Measurements from ENCODE around the gene ANXA2. TPM values are rescaled to one million over a fixed set of nuclear protein-coding genes. Genes with fewer than 3 reads are reported as not detected.

The ANXA2 gene
- total and polyA plus RNA-seq, 12 donors: 314 to 1,002 (median 478) TPM

- H3K27ac ChIP-seq: peak overlapping the region in 3 of 5 donors; percentile 54 to 64 (median 60)
- intact Hi-C loops (cut with DNase I): no loop called here
- H3K36me3 ChIP-seq (replicated peaks in 1 of 2): peaks cover 0 to 12% of the 10 kb centered on the region in 2 donors
- TF ChIP-seq CTCF (IDR thresholded peaks at IDR 0.05) (no peak), POLR2A (IDR thresholded peaks at IDR 0.05) (no peak)
- no peaks in the 10 kb centered on the region for H3K9me3 ChIP-seq (replicated peaks in 1 of 3)
- H3K27me3 ChIP-seq: no peaks in the 10 kb centered on the region
- no peak overlapping the region for H3K4me3 ChIP-seq
- peaks cover 0 to 15% of the 10 kb centered on the region in 2 donors for H3K4me1 ChIP-seq (replicated peaks in 1 of 2)
- 29 to 41% (median 38%) methylated on average over 2 of the region's 2 CpGs for WGBS, 4 donors
- DNase-seq: no peak
Measured at GRCh38 chr15:60426870-60427508, 29.2 kb upstream of the ANXA2 start.

GRCh38 chr15:60425461-60425860 is 27.7 kb upstream of the ANXA2 start:
- intact Hi-C loops (cut with DNase I): no loop called here
- WGBS, 4 donors: 81 to 90% (median 88%) methylated on average over 2 of the region's 2 CpGs
- H3K36me3 ChIP-seq (replicated peaks in 1 of 2): peaks cover 0 to 1% of the 10 kb centered on the region in 2 donors

GRCh38 chr15:60424006-60424405 is 26.2 kb upstream of the ANXA2 start:
- Histone ChIP-seq H3K4me3 (no peak overlapping the region), H3K9me3 (replicated peaks in 1 of 3) (no peaks in the 10 kb centered on the region), H3K36me3 (replicated peaks in 1 of 2) (no peaks in the 10 kb centered on the region), H3K27me3 (no peaks in the 10 kb centered on the region), H3K27ac (no peak overlapping the region), H3K4me1 (replicated peaks in 1 of 2) (peaks cover 0 to 15% of the 10 kb centered on the region in 2 donors)
- 86 to 91% (median 88%) methylated on average over 1 of the region's 1 CpG for WGBS, 4 donors
- intact Hi-C loops (cut with DNase I): no loop called here
- TF ChIP-seq CTCF (IDR thresholded peaks at IDR 0.05) (no peak), POLR2A (IDR thresholded peaks at IDR 0.05) (no peak)
- DNase-seq: no peak

More at GRCh38 chr15:60425461-60425860, 27.7 kb upstream of the ANXA2 start:
- no peak for TF ChIP-seq CTCF (IDR thresholded peaks at IDR 0.05)
- TF ChIP-seq POLR2A (IDR thresholded peaks at IDR 0.05): no peak
- no peaks in the 10 kb centered on the region for H3K27me3 ChIP-seq
- peaks cover 0 to 15% of the 10 kb centered on the region in 2 donors for H3K4me1 ChIP-seq (replicated peaks in 1 of 2)
- H3K27ac ChIP-seq: no peak overlapping the region
- no peak overlapping the region for H3K4me3 ChIP-seq
- no peak for DNase-seq
- H3K9me3 ChIP-seq (replicated peaks in 1 of 3): no peaks in the 10 kb centered on the region

GRCh38 chr15:60423537-60423936 is 25.8 kb upstream of the ANXA2 start:
- intact Hi-C loops (cut with DNase I): no loop called here
- Histone ChIP-seq H3K4me1 (replicated peaks in 1 of 2) (peaks cover 0 to 15% of the 10 kb centered on the region in 2 donors), H3K27me3 (no peaks in the 10 kb centered on the region), H3K4me3 (no peak overlapping the region), H3K27ac (no peak overlapping the region), H3K9me3 (replicated peaks in 1 of 3) (no peaks in the 10 kb centered on the region), H3K36me3 (replicated peaks in 1 of 2) (no peaks in the 10 kb centered on the region)
- DNase-seq: no peak
- 36 to 74% (median 55%) methylated on average over 2 of the region's 2 CpGs for WGBS, 4 donors
- TF ChIP-seq CTCF (IDR thresholded peaks at IDR 0.05) (no peak), POLR2A (IDR thresholded peaks at IDR 0.05) (no peak)
